ENCODE data around the gene EPB41L4A.

The EPB41L4A gene

DNA sequence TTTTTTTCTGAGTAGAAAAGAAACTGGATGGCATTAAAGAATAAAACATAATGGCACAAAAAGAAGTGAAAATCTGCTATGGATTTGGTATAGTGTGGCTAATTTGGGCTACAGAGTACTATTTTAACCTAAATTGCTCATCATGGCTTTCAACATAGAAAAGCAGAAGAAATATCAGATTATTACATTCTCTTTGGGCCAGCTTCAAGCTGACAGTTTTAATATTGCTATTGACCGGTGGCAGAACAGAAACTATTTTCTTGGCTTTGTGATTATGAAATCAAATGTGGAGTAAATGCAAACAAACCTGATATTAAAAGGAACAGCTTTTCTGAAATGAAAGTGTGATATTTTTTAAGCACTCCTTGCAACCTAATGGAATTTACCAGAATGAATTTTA is 301.5 kb downstream of the EPB41L4A start:
- no peak overlapping the region for H3K27ac ChIP-seq
- TF ChIP-seq, protein P1, sequence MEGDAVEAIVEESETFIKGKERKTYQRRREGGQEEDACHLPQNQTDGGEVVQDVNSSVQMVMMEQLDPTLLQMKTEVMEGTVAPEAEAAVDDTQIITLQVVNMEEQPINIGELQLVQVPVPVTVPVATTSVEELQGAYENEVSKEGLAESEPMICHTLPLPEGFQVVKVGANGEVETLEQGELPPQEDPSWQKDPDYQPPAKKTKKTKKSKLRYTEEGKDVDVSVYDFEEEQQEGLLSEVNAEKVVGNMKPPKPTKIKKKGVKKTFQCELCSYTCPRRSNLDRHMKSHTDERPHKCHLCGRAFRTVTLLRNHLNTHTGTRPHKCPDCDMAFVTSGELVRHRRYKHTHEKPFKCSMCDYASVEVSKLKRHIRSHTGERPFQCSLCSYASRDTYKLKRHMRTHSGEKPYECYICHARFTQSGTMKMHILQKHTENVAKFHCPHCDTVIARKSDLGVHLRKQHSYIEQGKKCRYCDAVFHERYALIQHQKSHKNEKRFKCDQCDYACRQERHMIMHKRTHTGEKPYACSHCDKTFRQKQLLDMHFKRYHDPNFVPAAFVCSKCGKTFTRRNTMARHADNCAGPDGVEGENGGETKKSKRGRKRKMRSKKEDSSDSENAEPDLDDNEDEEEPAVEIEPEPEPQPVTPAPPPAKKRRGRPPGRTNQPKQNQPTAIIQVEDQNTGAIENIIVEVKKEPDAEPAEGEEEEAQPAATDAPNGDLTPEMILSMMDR (IDR thresholded peaks at IDR 0.05): no peak
- no peak for TF ChIP-seq ZFX (IDR thresholded peaks at IDR 0.05; ENCODE audit: borderline replicate concordance)

DNA sequence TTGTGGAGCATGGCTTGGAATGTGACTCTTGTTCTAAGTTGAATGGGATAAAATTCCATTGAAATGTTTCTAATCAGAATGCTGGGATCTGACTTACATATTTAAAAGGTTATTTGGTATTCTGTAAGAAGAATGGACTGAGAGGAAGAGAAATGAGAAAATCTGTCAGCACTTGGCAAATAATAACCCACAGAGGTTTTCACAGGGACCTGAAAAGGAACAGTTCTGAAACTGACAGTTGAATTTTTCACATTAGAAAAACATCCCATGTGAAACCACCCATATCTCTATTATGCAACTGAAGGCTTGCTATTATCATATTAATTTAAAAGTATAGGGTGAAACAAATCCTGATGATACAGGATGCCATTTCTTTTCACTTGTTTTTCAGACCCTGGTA is 302.7 kb downstream of the EPB41L4A start:
- no peak overlapping the region for H3K27ac ChIP-seq
- TF ChIP-seq, protein P1 (IDR thresholded peaks at IDR 0.05): no peak
- no peak for TF ChIP-seq ZFX (IDR thresholded peaks at IDR 0.05; ENCODE audit: borderline replicate concordance)

DNA sequence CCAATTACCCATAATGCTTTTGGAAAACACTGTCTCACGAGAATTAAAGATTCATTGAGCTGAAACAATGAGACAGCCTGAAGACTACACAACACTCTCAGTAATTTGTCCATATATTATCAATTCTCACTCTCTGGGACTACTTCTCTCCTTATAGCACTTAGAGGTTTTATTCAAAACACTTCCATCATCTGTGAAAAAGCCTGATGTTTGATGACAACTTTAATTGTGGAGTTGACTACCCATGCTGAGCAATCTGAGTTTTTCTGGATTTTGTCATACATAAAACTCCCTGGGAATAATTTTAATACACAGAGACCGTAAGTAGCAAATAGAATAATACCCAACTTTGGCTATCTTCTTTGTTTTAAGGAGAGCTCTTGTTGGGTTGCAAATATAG is 305.5 kb downstream of the EPB41L4A start:
- no peak overlapping the region for H3K27ac ChIP-seq
- TF ChIP-seq, protein P1 (IDR thresholded peaks at IDR 0.05): no peak
- TF ChIP-seq ZFX (IDR thresholded peaks at IDR 0.05; ENCODE audit: borderline replicate concordance): no peak
